B cell (primary cell): ENCODE results near the gene CACNA2D1. TPM values are rescaled to one million over a fixed set of nuclear protein-coding genes. Genes with fewer than 3 reads are reported as not detected.

Source experiments
- ATAC-seq: fragments of 200-7000 bp; cut with Tn5 transposase; one replicate; pipeline ENCODE4 v1.10.0; 2021; ENCODE audit warnings: low read depth, mild to moderate bottlenecking, moderate number of reproducible peaks, moderate library complexity
- CTCF ChIA-PET: fragments of 350-600 bp; sonication (Branson Sonifier 250); formaldehyde crosslinking; loops from one replicate; lab custom pipeline; 2021; ENCODE audit warnings: antibody characterized with exemption, inconsistent platforms; lab: Charles Lee
- POLR2A ChIA-PET: fragments of 350-600 bp; sonication (Branson Sonifier 250); formaldehyde crosslinking; loops from one replicate; lab custom pipeline; 2021; ENCODE audit warnings: antibody characterized with exemption; lab: Charles Lee
- DNase-seq: peaks from one replicate; pipeline ENCODE4 v3.0.0; 2013
- H2AFZ ChIP-seq: 2 replicates; pipeline ENCODE4 v1.6.1; 2012; ENCODE audit warnings: mild to moderate bottlenecking, low read depth, low read length; ENCODE audit not compliant: insufficient read depth, poor library complexity, severe bottlenecking
- H3K27ac ChIP-seq, 2 donors: 1 replicate in 1 of 2; 2 replicates in 1 of 2; pipeline ENCODE4 v1.5.1; 2012 to 2013; ENCODE audit warnings: low read length in 2 of 2, mild to moderate bottlenecking in 2 of 2, moderate library complexity in 1 of 2
- H3K27me3 ChIP-seq, 4 experiments: fragments of 200-600 bp in 1 of 4; sonication (generic) in 1 of 4; replicated peaks in 1 of 4; 1 replicate in 2 of 4; 2 replicates in 2 of 4; pipeline versions ENCODE4 v1.6.1 to v1.7.0; 2013 to 2016; ENCODE audit warnings: low read length in 3 of 4, mild to moderate bottlenecking in 2 of 4, mixed read lengths in 1 of 4, moderate library complexity in 1 of 4; ENCODE audit not compliant: insufficient read depth in 4 of 4, control insufficient read depth in 3 of 4; ENCODE audit errors: control extremely low read depth in 1 of 4
- H3K36me3 ChIP-seq, 2 experiments: replicated peaks in 1 of 2; 1 replicate in 1 of 2; 2 replicates in 1 of 2; pipeline versions ENCODE4 v1.6.1 to v1.7.1; 2013; ENCODE audit warnings: low read length in 1 of 2; ENCODE audit not compliant: insufficient read depth in 2 of 2, control insufficient read depth in 1 of 2; ENCODE audit errors: control extremely low read depth in 1 of 2, extremely low read depth in 1 of 2
- H3K4me1 ChIP-seq, 2 donors: fragments of 200-600 bp in 1 of 2; sonication (generic) in 1 of 2; 1 replicate in 1 of 2; 2 replicates in 1 of 2; pipeline versions ENCODE4 v1.5.1 to v1.6.1; 2013 to 2017; ENCODE audit warnings: low read length in 2 of 2; ENCODE audit not compliant: control insufficient read depth in 2 of 2, insufficient read depth in 2 of 2
- H3K4me2 ChIP-seq: replicated peaks from 2 replicates; pipeline ENCODE3; 2012; ENCODE audit warnings: mild to moderate bottlenecking, low read depth, low read length; ENCODE audit not compliant: poor library complexity, severe bottlenecking
- H3K4me3 ChIP-seq, 5 experiments: fragments of 200-600 bp in 1 of 5; sonication (generic) in 1 of 5; 1 replicate in 3 of 5; 2 replicates in 2 of 5; pipeline versions ENCODE4 v1.5.1 to v1.7.0; 2011 to 2016; ENCODE audit warnings: low read length in 4 of 5, mild to moderate bottlenecking in 4 of 5, low read depth in 2 of 5, control low read depth in 1 of 5, moderate library complexity in 1 of 5; ENCODE audit not compliant: insufficient read depth in 1 of 5; ENCODE audit errors: control extremely low read depth in 1 of 5, extremely low read depth in 1 of 5
- H3K79me2 ChIP-seq: fragments of 200-600 bp; sonication (generic); one replicate; pipeline ENCODE4 v1.6.0; 2016; ENCODE audit warnings: low read length; ENCODE audit not compliant: control insufficient read depth, insufficient read depth
- H3K9ac ChIP-seq: fragments of 200-600 bp; sonication (generic); 2 replicates; pipeline ENCODE4 v1.6.1; 2017; ENCODE audit warnings: mild to moderate bottlenecking, low read length, moderate library complexity
- H3K9me3 ChIP-seq, 3 donors: one replicate each; pipeline versions ENCODE4 v1.6.1 to v1.7.1; 2013; ENCODE audit warnings: low read length in 2 of 3; ENCODE audit not compliant: control insufficient read depth in 2 of 3, insufficient read depth in 1 of 3; ENCODE audit errors: control extremely low read depth in 1 of 3
- H4K20me1 ChIP-seq: 2 replicates; pipeline ENCODE4 v1.6.0; 2012; ENCODE audit warnings: mild to moderate bottlenecking, low read length; ENCODE audit not compliant: insufficient read depth, control insufficient read depth, poor library complexity, severe bottlenecking
- H3K27ac Mint-ChIP-seq: one replicate; pipeline ENCODE4 v1.8.0; 2021; ENCODE audit warnings: mixed read lengths
- H3K27me3 Mint-ChIP-seq: one replicate; pipeline ENCODE4 v1.8.0; 2021; ENCODE audit warnings: mixed read lengths
- H3K4me1 Mint-ChIP-seq: one replicate; pipeline ENCODE4 v1.8.0; 2021; ENCODE audit warnings: mixed read lengths
- H3K4me3 Mint-ChIP-seq: one replicate; pipeline ENCODE4 v1.8.0; 2021; ENCODE audit warnings: mixed read lengths
- H3K9me3 Mint-ChIP-seq: one replicate; pipeline ENCODE4 v1.8.0; 2022; ENCODE audit warnings: mixed read lengths; ENCODE audit not compliant: insufficient read depth
- CTCF ChIP-seq: fragments of 200-600 bp; IDR thresholded peaks from one replicate; pipeline ENCODE4 v1.8.0; 2022; ENCODE audit warnings: antibody characterized with exemption, mild to moderate bottlenecking
- EZH2 ChIP-seq: IDR thresholded peaks from 2 replicates; pipeline ENCODE4 v1.6.1; 2012; ENCODE audit warnings: borderline replicate concordance, low read depth, mild to moderate bottlenecking, moderate library complexity, low read length; ENCODE audit not compliant: insufficient read depth, poor library complexity, severe bottlenecking
- WGBS: methylation state at CpG from one replicate; pipeline ENCODE4 v1.1.5; 2013; ENCODE audit warnings: missing lambda C conversion rate; ENCODE audit not compliant: insufficient coverage; 5-methylcytosine and 5-hydroxymethylcytosine counted together
- intact Hi-C: fragments of 100-400 bp; cut with micrococcal nuclease; formaldehyde crosslinking; loops from one replicate; pipeline ENCODE4 v1.10.0; 2022
- polyA plus RNA-seq: library from polyadenylated mRNA; depleted of rRNA; stranded (reverse); fragments of >200 nt; gene quantifications from 2 replicates; pipeline ENCODE4 v1.2.3, GENCODE V29; 2012
- total RNA-seq, 2 donors: library from RNA; stranded (reverse); fragments of 120-200 nt in 1 of 2; gene quantifications; 1 replicate in 1 of 2; 2 replicates in 1 of 2; pipeline versions ENCODE4 v1.2.3 to v1.2.4, GENCODE V29; 2013 to 2022

CACNA2D1 gene
- total and polyA plus RNA-seq, 2 donors (not counting 1 experiment from before 2014, with no cell fraction given) = not detected

- H3K27ac ChIP-seq = no peak overlapping the region
- CTCF ChIA-PET = no interaction called here
- Mint-ChIP-seq H3K4me3 (no peak overlapping the region), H3K4me1 (no peaks in the 10 kb centered on the region), H3K27ac (no peak overlapping the region), H3K27me3 (no peaks in the 10 kb centered on the region), H3K9me3 (no peaks in the 10 kb centered on the region)
- no peaks in the 10 kb centered on the region for H3K79me2 ChIP-seq
- no peak overlapping the region for H3K9ac ChIP-seq
- no peaks in the 10 kb centered on the region for H3K4me1 ChIP-seq
- no peak overlapping the region for H3K4me3 ChIP-seq
- intact Hi-C loops = no loop called here
- DNase-seq (no peak), ATAC-seq (no peak)
- H3K9me3 ChIP-seq = no peaks in the 10 kb centered on the region
- H4K20me1 ChIP-seq = no peaks in the 10 kb centered on the region
- POLR2A ChIA-PET = no interaction called here
- H3K36me3 ChIP-seq = no peaks in the 10 kb centered on the region
- TF ChIP-seq EZH2 (no peak), CTCF (no peak)
- H2AFZ ChIP-seq = no peak overlapping the region
- no peaks in the 10 kb centered on the region for H3K27me3 ChIP-seq
- WGBS = 100% methylated on average over 2 of the region's 3 CpGs
- H3K4me2 ChIP-seq = no peak overlapping the region
These were observed 168.2 kb downstream of the CACNA2D1 start for GRCh38 chr7:82275342-82275741.

- Mint-ChIP-seq H3K4me1 (no peaks in the 10 kb centered on the region), H3K9me3 (no peaks in the 10 kb centered on the region), H3K27me3 (no peaks in the 10 kb centered on the region), H3K4me3 (no peak overlapping the region), H3K27ac (no peak overlapping the region)
- Histone ChIP-seq H4K20me1 (no peaks in the 10 kb centered on the region), H3K9me3 (no peaks in the 10 kb centered on the region), H2AFZ (no peak overlapping the region), H3K4me1 (no peaks in the 10 kb centered on the region), H3K9ac (no peak overlapping the region), H3K27ac (no peak overlapping the region), H3K27me3 (no peaks in the 10 kb centered on the region), H3K4me2 (no peak overlapping the region), H3K4me3 (no peak overlapping the region), H3K36me3 (no peaks in the 10 kb centered on the region), H3K79me2 (no peaks in the 10 kb centered on the region)
- ATAC-seq (no peak), DNase-seq (no peak)
- TF ChIP-seq CTCF (no peak), EZH2 (no peak)
- intact Hi-C loops = no loop called here
- CTCF ChIA-PET = no interaction called here
- POLR2A ChIA-PET = no interaction called here
These were observed 168.9 kb downstream of the CACNA2D1 start for GRCh38 chr7:82274681-82275080.
